ENCODE measurements around the gene C11orf52.
A peak's percentile ranks its signal among the peaks of the same experiment; 100 is the strongest.
"Not testable (repeated sequence)": the region's sequence is repeated elsewhere in the genome, so short reads cannot be mapped to it uniquely, and the experiment has no call there.

C11orf52 gene, protein sequence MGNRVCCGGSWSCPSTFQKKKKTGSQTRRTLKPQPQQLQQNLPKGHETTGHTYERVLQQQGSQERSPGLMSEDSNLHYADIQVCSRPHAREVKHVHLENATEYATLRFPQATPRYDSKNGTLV

DNA sequence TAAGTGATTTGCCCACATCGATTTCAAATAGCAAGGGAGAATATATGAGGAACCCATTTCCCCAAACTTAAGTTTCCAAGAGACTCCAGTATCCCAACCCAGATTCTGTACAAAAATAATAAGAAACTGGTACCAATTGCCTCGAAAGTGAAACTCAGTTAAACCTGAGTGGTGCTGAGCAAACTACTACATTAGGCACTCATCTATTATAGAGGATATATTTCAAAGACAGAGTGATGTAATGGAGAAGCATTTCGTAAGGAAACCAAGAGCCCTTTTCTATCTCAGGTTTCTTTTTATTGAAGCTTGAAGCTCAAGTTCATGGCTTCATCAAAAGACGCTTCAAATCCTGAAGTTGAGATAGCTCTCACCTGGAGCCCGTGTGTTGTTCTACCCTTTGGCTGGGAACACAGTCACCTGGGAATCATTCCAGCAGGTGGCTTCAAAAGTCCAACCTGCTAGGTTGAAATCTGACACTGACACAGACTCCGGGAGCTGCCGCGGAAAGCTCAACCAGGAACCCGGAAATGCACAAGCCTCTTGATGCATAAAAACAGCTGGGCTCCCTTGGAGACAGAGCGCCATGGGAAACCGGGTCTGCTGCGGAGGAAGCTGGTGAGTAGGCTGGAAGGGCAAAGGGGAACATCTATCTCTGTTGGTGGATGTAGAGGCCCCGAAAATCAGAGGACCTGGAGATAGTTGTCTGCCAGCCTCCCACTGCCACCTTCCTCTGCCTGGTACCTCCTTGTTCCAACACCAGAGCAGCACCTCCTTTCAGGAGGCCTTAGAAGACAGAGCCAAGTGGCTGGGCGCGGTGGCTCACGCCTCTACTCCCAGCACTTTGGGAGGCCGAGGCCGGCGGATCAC, at the start of gene C11orf52:
Gene C11orf52 (plus strand): TSS at position 524 of the 867 bp plus-strand sequence. CDS start 60 bp downstream, at position 584.
- no peak for DNase-seq (ENCODE audit: low read depth, low spot score)

DNA sequence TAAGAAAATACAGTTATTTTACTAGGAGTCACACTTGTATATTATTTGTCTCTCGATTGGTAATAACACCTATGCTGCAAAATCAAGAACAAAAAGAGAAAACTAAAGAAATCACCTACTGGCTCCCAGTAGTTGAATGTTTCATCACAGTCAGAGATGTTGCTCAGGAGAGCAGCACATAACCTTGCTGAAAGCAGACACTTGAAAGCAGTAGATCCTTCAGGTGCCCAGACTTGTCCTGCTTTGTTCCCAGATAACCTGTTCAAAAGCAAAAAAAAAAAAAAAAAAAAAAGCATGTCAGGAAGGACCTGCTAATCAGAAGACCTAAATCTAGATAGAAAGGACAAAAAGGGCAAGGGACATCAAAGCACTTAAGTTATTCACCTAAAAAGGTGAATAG, 48.6 kb upstream of the C11orf52 start:
- no peak for DNase-seq (ENCODE audit: low read depth, low spot score)

GRCh38 chr11:111870522-111870885, 48.2 kb upstream of the C11orf52 start:
- no peak for DNase-seq (ENCODE audit: low read depth, low spot score)

DNA sequence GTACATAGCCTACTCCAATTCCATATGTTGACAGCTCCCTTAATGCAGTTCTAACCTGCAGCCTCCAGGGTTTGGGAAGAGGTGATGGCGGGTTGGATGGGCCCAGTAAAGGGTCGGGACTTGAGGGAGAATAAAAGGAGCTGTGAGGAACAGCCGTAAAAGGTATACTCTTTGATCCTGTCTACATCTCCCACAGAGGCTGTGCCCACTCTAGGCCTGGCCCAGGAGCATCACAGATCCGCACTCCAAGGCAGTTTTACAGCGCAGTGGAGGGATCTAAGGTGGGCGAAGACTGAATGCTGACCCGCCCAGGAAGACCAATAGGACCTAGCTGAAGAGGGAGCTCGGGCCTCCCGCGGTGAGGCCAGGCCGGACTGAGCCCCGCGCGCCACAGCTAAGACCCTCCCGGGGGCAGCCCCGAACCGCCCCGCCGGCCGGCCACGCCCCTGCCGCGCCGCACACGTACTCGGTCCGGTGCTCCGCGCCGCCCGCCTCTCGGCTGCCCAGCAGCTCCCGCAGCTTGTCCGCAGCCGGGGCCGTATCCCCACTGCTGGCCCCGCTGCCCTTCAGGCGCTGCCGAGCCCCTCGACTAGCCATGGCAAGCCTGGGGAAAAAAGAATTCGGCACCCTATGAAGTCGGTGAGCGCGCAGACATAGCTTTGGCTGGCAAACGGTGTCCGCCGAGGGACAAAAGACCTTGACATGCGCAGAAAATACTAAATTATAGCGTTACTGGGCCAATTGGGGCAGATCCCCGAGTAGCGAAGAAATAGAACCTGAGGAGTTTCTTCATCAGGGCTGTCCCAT, 47.6 kb upstream of the C11orf52 start, which contains the start of gene ALG9:
Gene ALG9 (minus strand): TSS at position 696 of the 807 bp plus-strand sequence. CDS start 99 bp downstream, at position 597.
- DNase-seq (ENCODE audit: low read depth, low spot score) = peak; percentile 75

DNA sequence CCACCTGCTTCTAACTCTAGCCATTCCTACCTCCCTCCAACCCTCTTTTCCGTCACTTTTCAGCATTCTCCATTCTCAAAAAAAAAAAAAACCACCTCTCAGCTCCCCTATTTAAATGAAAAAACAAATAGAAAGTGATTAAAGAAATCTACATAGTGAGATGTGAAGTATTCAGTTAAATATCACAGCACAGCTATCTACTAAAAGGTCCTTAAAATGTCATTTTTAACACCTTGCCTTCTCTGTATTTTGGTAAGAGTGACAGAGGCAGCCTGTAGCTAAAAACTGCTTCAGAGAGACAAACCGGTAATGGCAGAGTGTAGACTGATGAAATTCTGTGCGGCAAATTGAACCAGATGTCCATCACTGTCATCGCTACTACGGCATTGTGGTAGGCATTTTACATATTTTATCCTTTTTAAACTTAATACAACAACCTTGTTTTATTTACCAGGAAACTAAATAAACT, 47.0 kb upstream of the C11orf52 start:
- DNase-seq (ENCODE audit: low read depth, low spot score) = no peak

DNA sequence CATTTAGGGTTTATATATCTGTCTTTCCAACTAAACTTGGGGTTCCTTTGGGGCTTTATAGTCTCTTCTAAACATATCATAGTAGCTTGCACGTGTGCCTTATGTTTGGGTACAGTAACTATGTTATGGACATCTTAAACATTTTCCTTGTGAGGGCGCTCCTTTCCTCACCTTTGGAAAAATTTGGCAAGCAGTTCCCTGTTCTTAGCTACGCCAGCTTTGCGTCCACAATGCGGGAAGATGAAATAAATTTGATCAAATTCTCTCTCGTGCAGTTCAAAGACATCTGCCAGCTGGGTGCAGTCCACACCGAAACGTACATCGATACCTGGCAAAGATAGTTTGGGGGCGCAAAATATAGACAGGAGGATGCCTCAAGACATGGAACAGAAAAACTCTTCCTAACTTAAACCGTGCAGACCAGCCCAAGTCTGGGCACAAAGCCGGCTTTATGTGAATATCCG, 40.3 kb upstream of the C11orf52 start:
- DNase-seq (ENCODE audit: low read depth, low spot score) = no peak

GRCh38 chr11:111878849-111879636, 39.7 kb upstream of the C11orf52 start, which contains the start of the genes CFAP68 and FDXACB1:
CFAP68 (plus strand) TSS chr11:111879541; CDS start chr11:111879561, 20 bp downstream.
FDXACB1 (minus strand) TSS chr11:111879165; CDS start chr11:111879132, 33 bp downstream.
- DNase-seq (ENCODE audit: low read depth, low spot score) = peak; percentile 92

DNA sequence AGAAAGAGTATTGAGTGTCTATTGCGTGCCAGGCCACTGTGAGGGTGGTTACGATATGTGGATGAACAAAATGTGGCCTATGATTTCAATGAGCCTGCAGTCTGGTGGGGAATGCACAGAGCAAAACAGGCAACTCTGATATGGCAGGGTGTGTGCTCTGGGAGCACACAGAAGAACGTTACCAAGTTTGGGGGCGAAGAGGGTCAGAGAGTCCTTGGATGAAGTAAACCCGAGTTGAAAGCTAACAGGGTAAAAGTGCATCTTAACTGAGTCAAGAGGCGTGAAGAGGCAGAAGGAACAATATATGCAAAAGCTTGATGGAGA, 39.1 kb upstream of the C11orf52 start:
- no peak for DNase-seq (ENCODE audit: low read depth, low spot score)

- no peak for DNase-seq (ENCODE audit: low read depth, low spot score)
Measured at GRCh38 chr11:111882202-111882601, 36.5 kb upstream of the C11orf52 start.

DNA sequence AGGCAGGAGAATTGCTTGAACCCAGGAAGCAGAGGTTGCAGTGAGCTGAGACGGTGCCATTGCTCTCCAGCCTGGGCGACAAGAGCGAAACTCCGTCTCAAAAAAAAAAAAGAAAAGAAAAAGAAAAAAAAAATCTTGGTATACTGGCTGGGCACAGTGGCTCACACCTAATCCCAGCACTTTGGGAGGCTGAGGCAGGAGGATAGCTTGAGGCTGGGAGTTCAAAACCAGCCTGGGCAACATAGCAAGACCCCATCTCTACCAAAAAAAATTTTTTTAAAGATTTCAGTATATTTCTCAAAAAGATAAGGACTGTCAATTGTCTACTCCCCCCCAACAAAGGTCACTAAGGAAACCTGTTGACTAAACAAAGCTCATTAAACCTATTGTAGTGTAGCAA, 33.7 kb upstream of the C11orf52 start:
- DNase-seq (ENCODE audit: low read depth, low spot score) = not testable (repeated sequence)

- DNase-seq (ENCODE audit: low read depth, low spot score) = no peak
Measured at GRCh38 chr11:111886032-111886431, 32.7 kb upstream of the C11orf52 start.

- no peak for DNase-seq (ENCODE audit: low read depth, low spot score)
Measured at GRCh38 chr11:111886844-111887243, 31.9 kb upstream of the C11orf52 start.

- DNase-seq (ENCODE audit: low read depth, low spot score) = no peak
Measured at GRCh38 chr11:111905411-111905810, 13.3 kb upstream of the C11orf52 start.

GRCh38 chr11:111906680-111907079, 12.0 kb upstream of the C11orf52 start:
- DNase-seq (ENCODE audit: low read depth, low spot score) = no peak

DNA sequence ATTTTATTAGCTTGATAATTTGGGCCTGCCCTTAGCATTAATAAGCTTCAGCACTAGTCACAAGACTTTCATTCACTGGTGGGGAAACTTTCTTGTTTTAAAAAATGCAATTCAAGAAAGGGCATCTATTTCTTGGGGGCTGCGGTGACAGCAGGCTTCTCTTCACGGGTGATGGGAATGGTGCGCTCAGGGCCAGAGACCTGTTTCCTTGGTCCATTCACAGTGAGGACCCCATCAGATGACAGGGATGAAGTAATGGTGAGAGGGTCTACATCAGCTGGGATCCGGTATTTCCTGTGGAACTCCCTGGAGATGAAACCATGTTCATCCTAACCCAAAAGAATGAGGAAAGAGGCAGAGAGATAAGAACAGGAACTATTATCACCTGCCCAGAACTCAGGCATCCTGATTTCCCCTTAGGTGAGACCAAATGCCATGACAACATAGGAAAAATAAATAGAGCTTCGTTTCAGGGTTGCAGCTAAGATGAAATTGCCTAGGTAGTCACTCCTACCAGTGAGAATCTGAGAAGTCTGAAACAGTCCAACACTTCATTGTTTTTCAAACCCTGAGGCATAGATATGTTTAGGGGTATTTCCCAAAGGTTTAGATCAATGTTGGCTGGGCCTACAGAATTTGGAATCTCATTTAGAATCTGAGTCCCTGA, 9.9 kb upstream of the C11orf52 start:
- no peak for DNase-seq (ENCODE audit: low read depth, low spot score)

- no peak for DNase-seq (ENCODE audit: low read depth, low spot score)
Measured at GRCh38 chr11:111909378-111909777, 9.3 kb upstream of the C11orf52 start.

DNA sequence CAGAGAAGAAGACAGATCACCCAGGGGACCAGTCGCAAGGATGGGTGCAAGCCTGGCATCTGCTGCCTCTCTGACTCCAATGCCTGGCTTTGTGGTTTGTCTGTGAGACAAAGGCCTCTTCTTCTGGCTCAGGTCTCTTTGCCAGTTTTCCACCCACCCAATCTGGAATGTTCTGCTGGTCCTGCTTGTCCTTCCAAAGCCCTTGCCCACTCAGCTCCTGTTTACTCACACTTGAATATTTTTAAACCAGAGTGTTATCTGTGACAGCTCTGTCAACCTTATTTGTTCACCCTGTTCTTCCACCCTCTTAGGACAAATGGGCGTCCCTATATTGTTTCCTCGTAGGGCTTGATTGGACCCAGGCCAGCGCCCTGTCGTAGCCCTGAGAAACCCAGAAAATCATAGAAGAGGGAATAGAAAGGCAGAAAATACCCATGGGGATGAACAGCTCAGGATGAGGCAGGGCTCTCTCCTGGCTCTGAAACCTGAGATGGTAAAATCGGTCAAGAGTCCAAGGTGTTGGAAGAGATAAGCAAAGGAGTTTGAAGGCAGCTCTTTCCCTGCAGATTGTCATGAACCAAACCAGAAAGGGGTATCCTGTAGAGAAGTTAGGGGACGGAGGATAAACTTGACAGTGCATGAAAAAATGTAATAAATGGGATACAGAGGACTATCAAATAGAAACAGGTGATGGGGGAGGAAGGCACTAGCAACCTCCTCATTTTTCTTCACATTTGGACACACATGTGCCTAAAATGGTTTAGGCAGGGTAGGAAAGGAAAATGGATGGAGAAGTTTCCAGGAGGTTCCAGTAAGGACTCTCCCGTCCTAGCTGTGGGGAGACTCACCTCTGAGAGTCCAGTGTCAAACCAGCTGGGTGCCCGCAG, 7.8 kb upstream of the C11orf52 start:
- no peak for DNase-seq (ENCODE audit: low read depth, low spot score)

DNA sequence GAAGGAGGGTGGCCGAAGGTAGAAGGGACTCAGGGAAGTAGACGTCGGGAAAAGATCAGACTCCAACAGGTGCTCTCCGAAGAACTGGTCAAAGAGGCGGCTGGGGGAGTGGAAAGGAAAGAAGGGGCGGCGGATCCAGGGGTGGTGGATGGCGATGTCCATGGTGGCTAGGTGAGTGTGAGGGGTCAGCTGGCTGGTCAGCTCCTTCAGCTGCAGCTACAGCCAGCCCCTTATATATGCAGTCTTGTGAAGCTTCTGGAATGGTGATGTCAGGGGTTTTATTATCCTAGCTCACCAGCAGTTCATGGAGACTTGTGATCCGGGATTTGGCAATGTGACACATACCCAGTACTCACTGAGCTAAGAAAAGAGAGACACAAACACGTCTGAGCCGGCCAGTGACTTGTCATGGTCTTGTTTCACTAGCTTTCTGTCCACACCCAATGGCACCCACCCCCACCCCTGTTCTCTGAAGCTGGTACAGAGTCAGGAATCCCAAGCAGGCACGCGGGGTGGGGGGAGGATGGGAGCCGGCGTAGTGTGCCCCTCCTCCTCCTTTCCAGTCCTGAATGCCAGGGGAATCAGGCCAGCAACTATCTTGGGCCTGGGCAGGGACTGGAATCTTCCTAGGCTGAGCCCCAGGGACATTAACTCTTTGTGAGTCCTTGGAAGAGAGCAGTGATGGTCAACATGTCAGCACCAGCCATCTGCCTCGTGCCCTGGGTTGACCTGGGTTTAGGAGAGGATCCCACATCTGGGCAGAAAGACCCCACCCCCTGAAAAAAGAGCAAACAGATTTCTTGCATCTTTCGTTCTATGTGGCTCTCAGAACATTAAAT, 6.9 kb upstream of the C11orf52 start, which contains the start of gene CRYAB:
Gene CRYAB (minus strand): TSS at position 208 of the 839 bp plus-strand sequence. CDS start 46 bp downstream, at position 162.
- DNase-seq (ENCODE audit: low read depth, low spot score) = no peak
